Astrocyte (in vitro differentiated cells and primary cell): ENCODE data around the gene SPTB. TPM values are rescaled to one million over a fixed set of nuclear protein-coding genes. Genes with fewer than 3 reads are reported as not detected.

Experiments used
- DNase-seq: peaks from one replicate; pipeline ENCODE4 v3.0.0-alpha.2; 2010; ENCODE audit warnings: low read depth
- FAIRE-seq: peaks from 2 replicates; lab custom pipeline; 2011; peaks lifted over from hg19 to GRCh38; lab: Jason Lieb, UNC
- H2AFZ ChIP-seq: 2 replicates; pipeline ENCODE4 v1.6.0; 2012; ENCODE audit warnings: low read depth, low read length, inconsistent platforms
- H3K27ac ChIP-seq: 2 replicates; pipeline ENCODE4 v1.5.1; 2011; ENCODE audit warnings: low read depth, low read length, inconsistent platforms
- H3K27me3 ChIP-seq: 2 replicates; pipeline ENCODE4 v1.6.0; 2011; ENCODE audit warnings: low read length, inconsistent platforms; ENCODE audit not compliant: insufficient read depth
- H3K36me3 ChIP-seq: 2 replicates; pipeline ENCODE4 v1.5.1; 2011; ENCODE audit warnings: low read length, inconsistent platforms; ENCODE audit not compliant: insufficient read depth
- H3K4me1 ChIP-seq: 2 replicates; pipeline ENCODE4 v1.5.1; 2011; ENCODE audit warnings: low read length, inconsistent platforms; ENCODE audit not compliant: insufficient read depth
- H3K4me2 ChIP-seq: 2 replicates; pipeline ENCODE4 v1.6.0; 2012; ENCODE audit warnings: low read length, inconsistent platforms
- H3K4me3 ChIP-seq: 2 replicates; pipeline ENCODE4 v1.5.1; 2011; ENCODE audit warnings: low read depth, mild to moderate bottlenecking, low read length, inconsistent platforms; ENCODE audit not compliant: insufficient read depth
- H3K79me2 ChIP-seq: 2 replicates; pipeline ENCODE4 v1.6.0; 2012; ENCODE audit warnings: mild to moderate bottlenecking, low read length, inconsistent platforms; ENCODE audit not compliant: insufficient read depth
- H3K9ac ChIP-seq: 2 replicates; pipeline ENCODE4 v1.6.0; 2012; ENCODE audit warnings: mild to moderate bottlenecking, low read length, inconsistent platforms
- H3K9me3 ChIP-seq: 2 replicates; pipeline ENCODE4 v1.5.1; 2012; ENCODE audit warnings: low read depth, mild to moderate bottlenecking, low read length, inconsistent platforms; ENCODE audit not compliant: insufficient read depth
- H4K20me1 ChIP-seq: 2 replicates; pipeline ENCODE4 v1.6.0; 2012; ENCODE audit warnings: low read length, inconsistent platforms; ENCODE audit not compliant: insufficient read depth
- H3K27ac Mint-ChIP-seq: one replicate; pipeline ENCODE4 v1.8.0; 2021; ENCODE audit warnings: mild to moderate bottlenecking, mixed read lengths; ENCODE audit not compliant: unreplicated experiment
- H3K27me3 Mint-ChIP-seq: one replicate; pipeline ENCODE4 v1.8.0; 2021; ENCODE audit warnings: low read depth, mixed read lengths; ENCODE audit not compliant: unreplicated experiment
- H3K36me3 Mint-ChIP-seq: one replicate; pipeline ENCODE4 v1.8.0; 2021; ENCODE audit warnings: low read depth, mixed read lengths; ENCODE audit not compliant: unreplicated experiment
- H3K4me1 Mint-ChIP-seq: one replicate; pipeline ENCODE4 v1.8.0; 2021; ENCODE audit warnings: low read depth, mixed read lengths; ENCODE audit not compliant: unreplicated experiment
- H3K4me3 Mint-ChIP-seq: one replicate; pipeline ENCODE4 v1.8.0; 2021; ENCODE audit warnings: mild to moderate bottlenecking, moderate library complexity, mixed read lengths; ENCODE audit not compliant: unreplicated experiment
- H3K9me3 Mint-ChIP-seq: one replicate; pipeline ENCODE4 v1.8.0; 2021; ENCODE audit warnings: mild to moderate bottlenecking, mixed read lengths; ENCODE audit not compliant: unreplicated experiment
- EZH2 ChIP-seq: IDR thresholded peaks from 2 replicates; pipeline ENCODE4 v1.6.1; 2012; ENCODE audit warnings: mild to moderate bottlenecking, low read length, inconsistent platforms; ENCODE audit not compliant: insufficient read depth
- total RNA-seq: library from RNA; stranded (reverse); gene quantifications from 2 replicates; pipeline ENCODE4 v1.2.1, GENCODE V29; 2021
- TF ChIP-seq, protein P1 (sequence below): IDR thresholded peaks from 2 replicates; pipeline ENCODE4 v1.5.1; 2011; ENCODE audit warnings: low read depth, mild to moderate bottlenecking, inconsistent platforms, low read length, moderate library complexity; ENCODE audit not compliant: insufficient read depth

SPTB gene
- total RNA-seq, 1 donor from 2014 or later, result 0.32 TPM

DNA sequence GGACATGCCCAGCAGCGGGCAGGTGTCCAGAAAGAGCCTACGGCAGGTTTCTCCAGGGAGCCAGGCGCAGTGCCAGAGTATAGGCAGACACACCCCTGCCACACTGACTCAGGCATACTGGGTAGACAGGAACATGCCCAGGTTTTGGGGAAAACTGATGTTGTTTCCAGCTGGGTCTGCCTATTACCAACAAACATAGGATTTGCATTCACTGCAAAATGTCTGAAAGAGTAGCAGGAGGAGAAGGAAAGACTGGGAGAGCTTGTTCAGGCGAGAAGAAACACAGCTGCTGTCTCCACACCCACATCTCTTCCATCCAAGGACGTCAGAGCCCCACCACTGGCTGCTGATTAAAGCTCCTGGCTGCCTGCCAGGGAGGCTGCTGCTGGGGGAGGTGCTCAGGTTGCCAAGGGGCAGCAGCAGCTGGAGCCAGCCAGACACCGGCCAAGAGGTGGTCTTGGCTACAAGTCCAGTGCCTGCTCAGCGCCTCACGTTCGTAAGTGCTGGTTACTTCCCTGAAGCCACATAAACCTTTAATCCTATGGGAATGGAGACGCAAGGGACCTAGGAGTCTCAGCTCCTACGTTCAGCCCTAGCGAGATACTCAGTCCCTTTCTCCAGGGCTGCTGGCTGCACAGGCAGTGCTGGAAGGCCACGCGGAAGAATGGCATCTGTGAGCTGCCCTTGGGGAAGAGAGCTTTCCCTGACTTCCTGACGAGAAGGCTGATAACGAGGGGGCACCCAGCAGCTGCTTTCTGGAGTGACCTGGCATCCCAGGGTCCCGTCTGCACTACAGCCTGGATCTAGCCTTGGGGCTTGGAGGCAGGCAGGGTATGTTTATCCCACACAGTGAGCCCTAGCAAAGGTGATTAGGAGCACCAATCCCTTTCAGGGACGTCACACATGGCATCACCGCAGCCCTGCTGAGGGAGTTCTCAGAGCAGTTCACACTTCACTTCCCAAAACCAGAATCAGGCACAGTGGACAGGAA is 117.4 kb downstream of the SPTB start:
- peaks cover 4% of the 10 kb centered on the region for H3K27me3 Mint-ChIP-seq
- peak overlapping the region; percentile 42 for H3K4me3 Mint-ChIP-seq
- peak overlapping the region; percentile 79 for H3K27ac Mint-ChIP-seq
- Histone ChIP-seq H3K27me3 (no peaks in the 10 kb centered on the region), H4K20me1 (no peaks in the 10 kb centered on the region), H3K27ac (peak overlapping the region; percentile 69), H3K9ac (peak overlapping the region; percentile 70), H3K36me3 (no peaks in the 10 kb centered on the region), H3K79me2 (no peaks in the 10 kb centered on the region), H3K4me3 (peak overlapping the region; percentile 19), H3K4me2 (peak overlapping the region; percentile 77), H3K9me3 (no peaks in the 10 kb centered on the region), H2AFZ (peak overlapping the region; percentile 42), H3K4me1 (peaks cover 63% of the 10 kb centered on the region)
- DNase-seq, result peak; percentile 92
- H3K36me3 Mint-ChIP-seq, result no peaks in the 10 kb centered on the region
- no peaks in the 10 kb centered on the region for H3K9me3 Mint-ChIP-seq
- TF ChIP-seq EZH2, result no peak
- TF ChIP-seq, protein P1, sequence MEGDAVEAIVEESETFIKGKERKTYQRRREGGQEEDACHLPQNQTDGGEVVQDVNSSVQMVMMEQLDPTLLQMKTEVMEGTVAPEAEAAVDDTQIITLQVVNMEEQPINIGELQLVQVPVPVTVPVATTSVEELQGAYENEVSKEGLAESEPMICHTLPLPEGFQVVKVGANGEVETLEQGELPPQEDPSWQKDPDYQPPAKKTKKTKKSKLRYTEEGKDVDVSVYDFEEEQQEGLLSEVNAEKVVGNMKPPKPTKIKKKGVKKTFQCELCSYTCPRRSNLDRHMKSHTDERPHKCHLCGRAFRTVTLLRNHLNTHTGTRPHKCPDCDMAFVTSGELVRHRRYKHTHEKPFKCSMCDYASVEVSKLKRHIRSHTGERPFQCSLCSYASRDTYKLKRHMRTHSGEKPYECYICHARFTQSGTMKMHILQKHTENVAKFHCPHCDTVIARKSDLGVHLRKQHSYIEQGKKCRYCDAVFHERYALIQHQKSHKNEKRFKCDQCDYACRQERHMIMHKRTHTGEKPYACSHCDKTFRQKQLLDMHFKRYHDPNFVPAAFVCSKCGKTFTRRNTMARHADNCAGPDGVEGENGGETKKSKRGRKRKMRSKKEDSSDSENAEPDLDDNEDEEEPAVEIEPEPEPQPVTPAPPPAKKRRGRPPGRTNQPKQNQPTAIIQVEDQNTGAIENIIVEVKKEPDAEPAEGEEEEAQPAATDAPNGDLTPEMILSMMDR, result no peak
- peaks cover 66% of the 10 kb centered on the region for H3K4me1 Mint-ChIP-seq
- peak; percentile 73 for FAIRE-seq

DNA sequence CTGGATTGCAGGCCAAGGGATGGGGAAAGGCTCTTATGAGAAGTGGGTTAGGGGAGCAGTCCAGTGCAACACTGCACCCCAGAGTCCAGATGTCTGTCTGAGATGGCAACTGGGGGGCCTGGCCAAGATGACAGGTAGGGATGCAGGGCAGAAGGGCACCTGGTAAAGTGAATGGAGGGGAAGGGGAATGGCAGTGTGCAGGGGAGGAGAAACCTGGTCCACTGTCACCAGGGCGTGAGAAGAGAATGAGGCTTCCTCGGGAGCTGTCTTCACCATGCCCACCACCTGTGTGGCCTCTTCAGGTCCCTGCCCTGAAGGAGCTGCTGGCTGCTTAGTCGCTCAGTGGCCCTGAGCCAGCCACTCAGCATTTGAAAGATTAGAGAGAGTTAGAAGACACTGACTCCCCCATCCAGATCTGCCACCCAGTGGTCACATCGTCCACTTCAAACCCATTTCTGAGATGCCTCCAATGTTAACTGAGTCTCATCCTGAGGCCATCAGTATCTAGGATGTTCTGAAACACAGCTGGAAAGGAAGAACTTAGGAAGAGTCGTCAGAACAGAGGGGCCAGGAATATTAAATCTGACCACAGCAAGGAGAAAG is 118.2 kb downstream of the SPTB start:
- FAIRE-seq (no peak), DNase-seq (no peak)
- peak overlapping the region; percentile 19 for H3K4me3 ChIP-seq
- no peaks in the 10 kb centered on the region for H3K27me3 ChIP-seq
- H4K20me1 ChIP-seq, result no peaks in the 10 kb centered on the region
- peak overlapping the region; percentile 77 for H3K4me2 ChIP-seq
- no peaks in the 10 kb centered on the region for H3K9me3 ChIP-seq
- H3K79me2 ChIP-seq, result no peaks in the 10 kb centered on the region
- H3K9me3 Mint-ChIP-seq, result no peaks in the 10 kb centered on the region
- TF ChIP-seq, protein P1, result no peak
- TF ChIP-seq EZH2, result no peak
- H2AFZ ChIP-seq, result peak overlapping the region; percentile 18
- no peaks in the 10 kb centered on the region for H3K36me3 ChIP-seq
- peak overlapping the region; percentile 79 for H3K27ac Mint-ChIP-seq
- peaks cover 65% of the 10 kb centered on the region for H3K4me1 ChIP-seq
- H3K36me3 Mint-ChIP-seq, result no peaks in the 10 kb centered on the region
- H3K4me1 Mint-ChIP-seq, result peaks cover 72% of the 10 kb centered on the region
- H3K4me3 Mint-ChIP-seq, result peak overlapping the region; percentile 42
- H3K9ac ChIP-seq, result peak overlapping the region; percentile 70
- H3K27ac ChIP-seq, result peak overlapping the region; percentile 69
- H3K27me3 Mint-ChIP-seq, result no peaks in the 10 kb centered on the region
